ENCODE results near the gene SKIC2.

SKIC2 gene

DNA sequence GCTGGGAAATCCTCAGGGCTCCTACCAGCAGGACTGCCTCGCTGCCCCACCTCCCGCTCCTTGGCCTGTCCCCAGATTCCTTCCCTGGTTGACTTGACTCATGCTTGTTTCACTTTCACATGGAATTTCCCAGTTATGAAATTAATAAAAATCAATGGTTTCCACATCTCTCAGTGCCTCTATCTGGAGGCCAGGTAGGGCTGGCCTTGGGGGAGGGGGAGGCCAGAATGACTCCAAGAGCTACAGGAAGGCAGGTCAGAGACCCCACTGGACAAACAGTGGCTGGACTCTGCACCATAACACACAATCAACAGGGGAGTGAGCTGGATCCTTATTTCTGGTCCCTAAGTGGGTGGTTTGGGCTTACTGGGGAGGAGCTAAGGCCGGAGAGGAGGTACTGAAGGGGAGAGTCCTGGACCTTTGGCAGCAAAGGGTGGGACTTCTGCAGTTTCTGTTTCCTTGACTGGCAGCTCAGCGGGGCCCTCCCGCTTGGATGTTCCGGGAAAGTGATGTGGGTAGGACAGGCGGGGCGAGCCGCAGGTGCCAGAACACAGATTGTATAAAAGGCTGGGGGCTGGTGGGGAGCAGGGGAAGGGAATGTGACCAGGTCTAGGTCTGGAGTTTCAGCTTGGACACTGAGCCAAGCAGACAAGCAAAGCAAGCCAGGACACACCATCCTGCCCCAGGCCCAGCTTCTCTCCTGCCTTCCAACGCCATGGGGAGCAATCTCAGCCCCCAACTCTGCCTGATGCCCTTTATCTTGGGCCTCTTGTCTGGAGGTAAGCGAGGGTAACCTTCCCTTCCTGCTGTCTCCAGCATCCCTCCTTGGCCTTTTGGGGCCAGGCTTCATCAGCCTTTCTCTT is 13.2 kb upstream of the SKIC2 start, which contains the start of gene CFB:
CFB (plus strand) TSS at position 589 of the 863 bp plus-strand sequence; CDS start at position 716, 127 bp downstream.
- no peak for DNase-seq

DNA sequence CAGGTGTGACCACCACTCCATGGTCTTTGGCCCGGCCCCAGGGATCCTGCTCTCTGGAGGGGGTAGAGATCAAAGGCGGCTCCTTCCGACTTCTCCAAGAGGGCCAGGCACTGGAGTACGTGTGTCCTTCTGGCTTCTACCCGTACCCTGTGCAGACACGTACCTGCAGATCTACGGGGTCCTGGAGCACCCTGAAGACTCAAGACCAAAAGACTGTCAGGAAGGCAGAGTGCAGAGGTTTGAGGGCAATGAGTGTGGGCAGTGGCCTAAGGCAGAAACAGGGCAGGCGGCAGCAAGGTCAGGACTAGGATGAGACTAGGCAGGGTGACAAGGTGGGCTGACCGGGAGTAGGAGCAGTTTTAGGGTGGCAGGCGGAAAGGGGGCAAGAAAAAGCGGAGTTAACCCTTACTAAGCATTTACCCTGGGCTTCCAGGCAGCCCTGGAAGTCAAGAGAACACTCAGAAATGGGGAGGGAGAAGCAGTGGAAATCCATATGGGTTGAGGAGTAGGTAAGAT is 12.5 kb upstream of the SKIC2 start:
- no peak for DNase-seq

DNA sequence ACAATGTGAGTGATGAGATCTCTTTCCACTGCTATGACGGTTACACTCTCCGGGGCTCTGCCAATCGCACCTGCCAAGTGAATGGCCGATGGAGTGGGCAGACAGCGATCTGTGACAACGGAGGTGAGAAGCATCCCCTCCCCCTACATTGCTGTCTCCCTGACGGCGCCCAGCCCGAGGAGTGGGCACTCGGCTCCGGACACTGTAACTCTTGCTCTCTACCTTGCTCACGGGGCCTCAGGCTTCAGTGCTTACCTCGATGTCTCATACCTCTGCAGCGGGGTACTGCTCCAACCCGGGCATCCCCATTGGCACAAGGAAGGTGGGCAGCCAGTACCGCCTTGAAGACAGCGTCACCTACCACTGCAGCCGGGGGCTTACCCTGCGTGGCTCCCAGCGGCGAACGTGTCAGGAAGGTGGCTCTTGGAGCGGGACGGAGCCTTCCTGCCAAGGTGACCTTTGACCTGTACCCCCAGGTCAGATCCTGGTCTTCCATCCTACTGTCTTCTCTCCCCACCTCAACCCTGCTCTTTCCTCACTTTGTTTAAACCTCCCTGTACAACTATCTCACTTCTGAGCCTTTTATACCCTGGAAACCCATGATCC is 11.8 kb upstream of the SKIC2 start:
- no peak for DNase-seq

DNA sequence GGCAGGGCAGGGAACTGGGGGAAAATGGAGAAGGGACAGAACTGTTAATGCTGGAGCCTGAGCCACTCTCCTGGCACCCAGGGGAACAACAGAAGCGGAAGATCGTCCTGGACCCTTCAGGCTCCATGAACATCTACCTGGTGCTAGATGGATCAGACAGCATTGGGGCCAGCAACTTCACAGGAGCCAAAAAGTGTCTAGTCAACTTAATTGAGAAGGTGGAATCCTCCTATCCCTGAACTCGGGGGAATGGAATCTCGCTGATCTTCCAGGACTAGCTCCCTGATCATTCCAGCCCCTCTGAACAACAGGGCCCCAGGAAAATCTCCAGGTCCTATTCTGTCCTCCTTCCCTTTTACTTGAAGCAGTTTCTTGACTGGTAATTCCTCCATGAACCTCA is 11.1 kb upstream of the SKIC2 start:
- DNase-seq: no peak

DNA sequence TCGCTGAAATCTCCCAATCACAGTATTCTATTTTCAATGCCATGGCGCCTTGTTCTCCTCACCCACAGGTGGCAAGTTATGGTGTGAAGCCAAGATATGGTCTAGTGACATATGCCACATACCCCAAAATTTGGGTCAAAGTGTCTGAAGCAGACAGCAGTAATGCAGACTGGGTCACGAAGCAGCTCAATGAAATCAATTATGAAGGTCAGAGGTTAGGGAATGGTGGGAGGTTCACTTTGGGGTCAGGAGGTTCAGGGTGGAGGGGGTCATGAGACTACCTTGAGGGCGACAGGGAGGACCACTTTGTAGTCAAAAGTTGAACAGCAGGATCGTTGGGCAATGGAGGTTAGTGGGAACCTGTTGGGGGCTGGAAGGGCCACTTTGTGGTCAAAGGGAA is 10.7 kb upstream of the SKIC2 start:
- DNase-seq: no peak

DNA sequence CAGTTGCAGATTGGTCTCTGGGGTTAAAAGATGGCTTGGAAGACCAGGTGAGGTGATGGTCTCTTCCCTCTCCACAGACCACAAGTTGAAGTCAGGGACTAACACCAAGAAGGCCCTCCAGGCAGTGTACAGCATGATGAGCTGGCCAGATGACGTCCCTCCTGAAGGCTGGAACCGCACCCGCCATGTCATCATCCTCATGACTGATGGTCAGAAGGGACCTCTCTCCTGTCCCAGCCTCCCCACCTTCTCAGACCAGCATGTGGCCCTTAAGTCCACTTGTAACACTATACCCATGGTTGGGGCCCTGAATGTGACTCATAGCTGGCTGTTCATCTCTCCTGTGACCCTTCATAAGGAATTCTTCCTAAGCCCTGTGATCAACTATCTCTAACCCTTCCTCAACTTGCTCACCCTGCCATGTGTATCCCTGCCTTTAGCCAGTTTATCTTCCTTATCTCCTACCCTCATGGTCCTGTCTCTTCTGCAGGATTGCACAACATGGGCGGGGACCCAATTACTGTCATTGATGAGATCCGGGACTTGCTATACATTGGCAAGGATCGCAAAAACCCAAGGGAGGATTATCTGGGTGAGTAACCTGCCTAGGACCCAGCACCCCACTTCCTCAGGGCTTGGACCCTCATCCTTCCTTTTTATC is 10.1 kb upstream of the SKIC2 start:
- DNase-seq: peak; percentile 52

DNA sequence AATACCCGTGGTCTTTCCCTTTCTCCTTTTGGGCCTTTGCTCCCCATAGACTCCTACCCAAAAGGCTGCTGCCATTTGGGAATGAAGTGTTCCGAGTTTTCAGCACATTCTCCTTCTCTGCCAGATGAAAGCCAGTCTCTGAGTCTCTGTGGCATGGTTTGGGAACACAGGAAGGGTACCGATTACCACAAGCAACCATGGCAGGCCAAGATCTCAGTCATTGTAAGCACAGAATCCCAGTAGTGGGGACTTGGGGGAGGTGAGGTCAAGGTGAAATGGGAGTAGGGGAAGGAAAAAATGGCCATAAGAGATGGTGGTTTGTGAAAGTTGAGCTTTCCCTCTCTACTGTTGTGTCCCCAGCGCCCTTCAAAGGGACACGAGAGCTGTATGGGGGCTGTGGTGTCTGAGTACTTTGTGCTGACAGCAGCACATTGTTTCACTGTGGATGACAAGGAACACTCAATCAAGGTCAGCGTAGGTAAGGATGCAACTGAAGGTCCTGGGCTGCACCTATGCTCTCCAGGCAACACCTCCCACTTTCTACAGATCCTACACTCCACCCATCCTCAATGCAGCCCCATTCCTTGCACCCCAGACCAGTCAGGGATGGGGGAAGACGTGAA is 8.9 kb upstream of the SKIC2 start:
- no peak for DNase-seq

DNA sequence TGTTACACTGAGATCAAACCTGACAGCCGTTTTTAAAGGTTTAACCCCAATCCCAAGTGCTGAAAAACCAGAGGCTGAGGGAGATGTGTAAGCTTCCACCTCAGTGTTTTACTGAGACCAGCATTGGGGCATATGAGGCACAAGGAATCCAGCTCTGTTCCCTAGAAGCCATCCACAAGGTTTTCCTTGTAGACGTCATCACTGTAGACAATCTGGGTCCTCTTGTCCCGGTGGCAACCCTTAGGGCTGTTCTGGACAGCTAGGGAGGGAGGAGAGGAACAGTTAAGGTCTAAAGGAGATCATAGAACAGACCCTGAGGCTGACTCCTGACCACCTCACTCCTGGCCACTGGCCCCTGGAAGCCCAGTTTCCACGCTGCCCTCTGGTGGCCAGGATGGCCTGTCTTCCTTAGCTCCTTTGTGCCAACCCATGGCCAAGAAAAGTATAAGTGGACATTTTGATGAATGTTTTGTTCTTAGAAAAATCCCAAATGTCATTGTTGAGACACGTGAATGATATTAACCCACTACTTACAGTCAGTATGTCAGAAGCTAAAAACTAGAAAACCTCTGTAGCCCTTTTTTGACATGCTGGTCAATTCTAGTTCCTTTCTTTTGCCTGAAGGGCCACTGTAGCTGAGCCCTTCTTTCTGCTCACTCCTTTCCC is 6.7 kb upstream of the SKIC2 start:
- peak; percentile 55 for DNase-seq

DNA sequence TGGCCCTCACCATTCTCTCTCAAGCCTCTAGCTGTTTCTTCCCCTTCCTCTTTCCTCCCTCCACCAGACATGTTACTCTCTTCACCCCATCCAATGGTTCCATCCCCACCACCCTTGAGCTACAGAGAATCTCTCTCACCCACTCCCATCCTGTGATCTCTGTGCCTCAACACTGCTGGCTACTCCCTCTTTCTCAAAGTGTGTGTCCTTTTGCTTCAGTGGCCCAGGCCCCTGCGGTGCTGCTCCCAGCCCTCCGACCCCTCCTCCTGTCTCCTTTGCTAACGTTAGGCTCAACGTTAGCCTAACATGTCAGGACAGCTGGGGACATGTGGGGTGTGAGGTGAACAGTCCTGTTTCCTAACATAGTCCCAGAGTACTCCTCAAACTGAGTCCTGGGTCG is 6.1 kb upstream of the SKIC2 start:
- no peak for DNase-seq

DNA sequence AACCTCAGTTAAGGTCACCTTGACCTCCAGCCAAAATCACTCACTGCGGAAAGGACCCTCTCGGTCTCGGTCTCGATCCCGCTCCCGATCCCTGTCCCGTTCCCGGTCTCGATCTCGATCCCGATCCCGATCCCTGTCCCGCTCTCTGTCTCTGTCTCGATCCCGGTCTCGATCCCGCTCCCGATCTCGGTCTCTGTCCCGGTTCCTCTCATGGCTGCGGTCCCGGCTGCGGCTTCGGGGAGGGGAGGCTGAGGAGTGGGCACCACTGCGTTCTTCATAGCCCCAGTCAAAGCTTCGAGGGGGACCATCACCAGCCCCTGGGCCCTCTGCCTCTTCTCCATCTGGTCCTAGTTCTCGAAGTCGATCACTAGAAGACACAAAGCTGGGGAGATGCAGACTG is 4.5 kb upstream of the SKIC2 start:
- DNase-seq: no peak

DNA sequence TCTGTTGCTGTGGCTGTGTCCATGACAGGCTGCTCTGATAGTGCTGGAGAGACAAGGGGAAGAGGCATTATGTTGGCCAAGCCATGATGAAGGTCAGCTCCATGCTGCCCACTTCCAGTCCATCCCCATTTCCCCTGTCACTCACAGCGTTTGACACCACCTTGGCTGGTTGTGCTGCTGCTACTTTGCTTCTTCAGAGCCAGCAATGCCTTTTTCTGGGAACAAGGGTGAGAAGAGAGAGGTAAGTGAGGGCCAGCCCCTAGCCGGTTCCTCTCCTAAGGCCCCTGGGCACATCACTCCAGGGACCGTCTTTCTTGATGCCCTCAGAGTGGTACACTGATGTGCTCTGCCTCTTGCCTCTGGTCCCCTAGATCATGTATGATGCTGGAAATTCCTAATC is 2.2 kb upstream of the SKIC2 start:
- DNase-seq: no peak

DNA sequence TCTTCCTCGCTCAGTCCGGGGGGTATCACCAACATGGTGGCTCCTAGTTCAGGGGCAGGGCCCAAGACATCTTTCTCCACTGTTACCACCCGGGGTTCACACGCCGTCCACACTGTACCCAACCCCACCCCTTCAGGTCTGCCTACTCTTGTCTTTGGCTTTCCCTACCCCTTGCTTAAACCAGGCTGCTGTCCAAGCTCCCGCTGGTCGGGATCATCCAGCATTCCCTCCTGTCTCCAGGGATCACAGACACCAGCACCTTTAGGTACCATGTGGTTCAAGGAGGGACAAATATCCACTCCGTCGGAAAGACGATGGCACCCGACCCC is 599 bp upstream of the SKIC2 start:
- peak; percentile 25 for DNase-seq

DNA sequence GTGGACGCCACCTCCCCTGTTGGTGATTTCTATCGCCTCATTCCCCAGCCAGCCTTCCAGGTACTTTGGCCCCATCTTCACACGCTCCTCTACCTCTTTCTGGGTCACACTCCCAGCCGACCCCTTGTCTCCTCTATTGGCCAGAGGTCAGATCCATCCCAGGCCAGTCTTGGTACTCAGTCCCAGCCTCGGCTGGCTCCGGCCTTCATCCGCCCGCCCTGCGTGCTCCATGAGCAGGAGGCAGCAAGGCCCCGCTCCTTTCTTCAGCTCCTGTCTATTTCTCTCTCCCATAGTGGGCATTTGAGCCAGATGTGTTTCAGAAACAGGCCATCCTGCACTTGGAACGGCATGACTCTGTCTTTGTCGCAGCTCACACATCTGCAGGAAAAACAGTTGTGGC is 2.6 kb downstream of the SKIC2 start:
- DNase-seq: no peak

DNA sequence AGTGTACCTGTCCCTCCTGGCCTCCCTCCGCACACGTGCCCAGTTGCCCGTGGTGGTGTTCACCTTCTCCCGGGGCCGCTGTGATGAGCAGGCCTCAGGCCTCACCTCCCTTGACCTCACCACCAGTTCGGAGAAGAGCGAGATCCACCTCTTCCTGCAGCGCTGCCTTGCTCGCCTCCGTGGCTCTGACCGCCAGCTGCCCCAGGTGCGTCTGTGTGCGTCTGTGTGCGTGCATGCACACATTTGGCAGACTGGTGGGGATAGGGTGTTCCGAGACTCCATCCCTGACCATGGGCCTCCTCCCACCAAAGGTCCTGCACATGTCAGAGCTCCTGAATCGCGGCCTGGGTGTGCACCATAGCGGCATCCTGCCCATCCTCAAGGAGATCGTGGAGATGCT is 4.9 kb downstream of the SKIC2 start:
- no peak for DNase-seq

DNA sequence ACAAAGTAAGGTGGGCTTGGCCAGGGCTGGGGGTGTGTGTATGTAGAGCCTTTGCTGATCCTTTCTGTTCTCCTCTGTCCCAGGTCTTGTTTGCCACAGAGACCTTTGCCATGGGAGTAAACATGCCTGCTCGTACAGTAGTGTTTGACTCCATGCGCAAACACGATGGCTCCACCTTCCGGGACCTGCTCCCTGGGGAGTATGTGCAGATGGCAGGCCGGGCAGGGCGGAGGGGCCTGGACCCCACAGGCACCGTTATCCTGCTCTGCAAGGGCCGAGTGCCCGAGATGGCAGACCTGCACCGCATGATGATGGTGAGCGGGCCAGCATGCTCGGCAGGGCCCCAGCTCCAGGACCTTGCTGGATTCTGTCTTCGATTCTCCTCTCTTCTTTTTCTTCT is 6.7 kb downstream of the SKIC2 start:
- DNase-seq: no peak

DNA sequence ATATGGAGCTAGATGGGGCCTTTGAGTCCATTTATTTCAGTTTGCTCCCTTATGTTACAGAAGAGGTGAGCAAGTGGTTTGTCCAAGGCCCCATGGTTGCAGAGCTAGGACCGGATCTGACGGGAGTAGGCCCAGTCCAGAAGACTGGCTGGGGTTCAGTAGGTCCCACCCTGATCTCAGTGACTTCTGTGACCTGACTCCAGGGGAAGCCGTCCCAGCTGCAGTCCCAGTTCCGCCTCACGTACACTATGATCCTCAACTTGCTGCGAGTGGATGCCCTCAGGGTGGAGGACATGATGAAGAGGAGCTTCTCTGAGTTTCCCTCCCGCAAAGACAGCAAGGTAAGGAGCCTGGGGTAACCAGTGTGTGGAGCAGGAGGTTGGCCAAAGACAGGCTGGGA is 7.5 kb downstream of the SKIC2 start:
- no peak for DNase-seq

DNA sequence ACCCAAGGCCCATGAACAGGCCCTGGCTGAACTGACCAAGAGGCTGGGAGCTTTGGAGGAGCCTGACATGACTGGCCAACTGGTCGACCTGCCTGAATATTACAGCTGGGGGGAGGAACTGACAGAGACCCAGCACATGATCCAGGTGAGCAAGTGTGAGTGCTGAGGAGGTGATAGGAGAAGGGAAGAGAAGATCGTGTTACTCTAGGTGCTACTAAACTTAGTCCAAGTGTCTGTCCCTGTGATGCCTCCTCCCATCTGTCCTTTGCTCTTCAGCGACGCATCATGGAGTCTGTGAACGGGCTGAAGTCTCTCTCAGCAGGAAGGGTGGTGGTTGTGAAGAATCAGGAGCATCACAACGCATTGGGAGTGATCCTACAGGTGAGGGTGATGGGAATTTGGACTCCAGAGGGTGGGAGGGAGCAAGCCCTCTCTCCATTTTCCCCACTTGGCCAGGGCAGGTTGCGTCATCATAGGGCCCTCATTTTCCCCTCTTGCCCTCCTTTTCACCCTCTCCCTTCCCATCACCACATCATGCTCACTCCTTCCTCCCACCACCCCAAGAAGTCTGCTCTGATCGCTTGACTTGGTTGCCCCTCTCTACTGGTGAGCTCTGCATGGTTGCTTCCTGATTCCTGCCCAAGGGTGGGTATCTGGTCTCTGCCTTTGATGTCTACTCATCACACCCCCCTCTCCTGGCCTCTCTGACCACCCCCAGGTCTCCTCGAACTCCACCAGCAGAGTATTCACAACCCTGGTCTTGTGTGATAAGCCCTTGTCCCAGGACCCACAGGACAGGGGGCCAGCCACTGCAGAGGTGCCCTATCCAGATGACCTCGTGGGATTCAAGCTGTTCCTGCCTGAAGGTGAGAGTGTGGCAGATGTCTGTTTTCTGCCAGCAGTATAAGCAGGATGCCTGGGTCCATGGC is 8.3 kb downstream of the SKIC2 start:
- no peak for DNase-seq

DNA sequence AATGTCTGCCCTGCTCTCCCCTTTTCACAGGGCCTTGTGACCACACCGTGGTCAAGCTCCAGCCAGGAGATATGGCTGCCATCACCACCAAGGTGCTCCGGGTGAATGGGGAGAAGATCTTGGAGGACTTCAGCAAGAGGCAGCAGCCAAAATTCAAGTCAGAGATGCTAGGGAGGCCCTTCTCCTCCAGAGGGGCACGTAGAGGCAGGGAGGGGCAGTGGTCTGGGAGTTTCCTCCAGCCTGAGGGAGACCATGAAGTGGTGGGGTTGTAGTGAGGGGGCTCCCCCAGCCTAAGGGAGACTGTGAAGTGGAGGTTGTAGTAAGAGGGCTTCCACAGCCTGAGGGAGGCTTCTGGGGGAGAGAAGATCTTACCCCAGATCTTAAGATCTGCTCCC is 8.9 kb downstream of the SKIC2 start:
- no peak for DNase-seq

DNA sequence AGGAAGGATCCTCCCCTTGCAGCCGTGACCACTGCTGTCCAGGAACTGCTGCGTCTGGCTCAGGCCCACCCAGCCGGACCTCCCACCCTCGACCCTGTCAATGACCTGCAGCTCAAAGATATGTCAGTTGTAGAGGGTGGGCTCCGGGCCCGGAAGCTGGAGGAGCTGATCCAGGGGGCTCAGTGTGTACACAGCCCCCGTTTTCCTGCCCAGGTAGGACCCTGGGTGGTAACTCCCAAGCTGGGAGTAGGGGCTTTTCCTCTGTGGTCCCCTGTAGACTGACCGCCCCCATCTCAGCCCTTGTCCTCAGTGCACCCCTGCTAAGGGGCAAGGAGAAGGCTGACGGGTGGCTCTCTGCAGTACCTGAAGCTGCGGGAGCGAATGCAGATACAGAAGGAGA is 9.4 kb downstream of the SKIC2 start:
- DNase-seq: no peak

DNA sequence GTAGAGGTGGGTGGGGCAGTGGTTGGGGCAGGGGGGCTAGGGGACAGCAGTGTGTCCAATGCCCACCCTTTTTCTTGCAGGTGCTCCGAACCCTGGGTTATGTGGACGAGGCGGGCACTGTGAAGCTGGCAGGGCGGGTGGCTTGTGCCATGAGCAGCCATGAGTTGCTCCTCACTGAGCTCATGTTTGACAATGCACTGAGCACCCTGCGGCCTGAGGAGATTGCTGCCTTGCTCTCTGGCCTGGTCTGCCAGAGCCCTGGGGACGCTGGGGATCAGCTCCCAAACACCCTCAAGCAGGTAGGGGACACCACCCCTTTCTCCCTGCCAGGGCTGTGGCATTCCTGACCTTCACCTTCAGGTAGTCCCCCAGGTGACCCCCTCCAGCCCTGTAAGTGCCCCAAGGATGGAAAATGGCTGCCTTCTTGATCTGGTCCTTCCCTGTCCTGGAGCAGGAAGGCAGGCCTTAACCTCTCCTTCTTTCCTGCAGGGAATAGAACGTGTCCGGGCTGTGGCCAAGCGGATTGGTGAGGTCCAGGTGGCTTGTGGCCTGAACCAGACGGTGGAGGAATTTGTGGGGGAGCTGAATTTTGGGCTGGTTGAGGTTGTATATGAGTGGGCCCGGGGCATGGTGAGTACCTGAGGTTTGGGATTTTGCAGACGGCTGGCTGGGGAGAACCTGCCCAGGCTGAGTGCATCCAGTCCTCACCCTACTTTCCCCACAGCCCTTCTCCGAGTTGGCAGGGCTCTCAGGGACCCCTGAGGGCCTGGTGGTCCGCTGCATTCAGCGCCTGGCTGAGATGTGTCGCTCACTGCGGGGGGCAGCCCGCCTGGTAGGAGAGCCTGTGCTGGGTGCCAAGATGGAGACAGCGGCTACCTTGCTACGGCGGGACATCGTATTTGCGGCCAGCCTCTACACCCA is 10.1 kb downstream of the SKIC2 start:
- DNase-seq: no peak

Data from hematopoietic multipotent progenitor cell treated with erythropoietin and hydrocortisone succinate and interleukin-3 and kit ligand, for 8 days (in vitro differentiated cells).